PC-3 (cell line): ENCODE measurements around the gene APLP1. TPM values are rescaled to one million over a fixed set of nuclear protein-coding genes. Genes with fewer than 3 reads are reported as not detected.
"Not testable (repeated sequence)": the region's sequence is repeated elsewhere in the genome, so short reads cannot be mapped to it uniquely, and the experiment has no call there.

Experiments
- ATAC-seq: fragments of 200-7000 bp; cut with Tn5 transposase; 2 replicates; pipeline ENCODE4 v1.9.1; 2020; ENCODE audit warnings: mild to moderate bottlenecking, moderate library complexity
- BruUV-seq: library from RNA; stranded (reverse); fragments of 400-500 nt; replicated peaks from 2 replicates; lab custom pipeline; 2021; lab: Mats Ljungman, UMichigan
- CTCF ChIA-PET: fragments of 300-600 bp; sonication (Branson Sonifier 250); formaldehyde crosslinking; loops from one replicate; lab custom pipeline; 2022; ENCODE audit warnings: antibody characterized with exemption; lab: Charles Lee
- POLR2A ChIA-PET: fragments of 300-600 bp; sonication (Branson Sonifier 250); formaldehyde crosslinking; loops from one replicate; lab custom pipeline; 2022; ENCODE audit warnings: antibody characterized with exemption; ENCODE audit not compliant: unreplicated experiment; lab: Charles Lee
- DNase-seq: peaks from one replicate; pipeline ENCODE4 v3.0.0-alpha.2; 2015
- H2AFZ ChIP-seq: fragments of 300-600 bp; sonication (generic); 2 replicates; pipeline ENCODE4 v1.6.0; 2016; ENCODE audit warnings: antibody characterized with exemption, low read length
- H3F3A ChIP-seq: fragments of 300-600 bp; sonication (generic); one replicate; pipeline ENCODE4 v1.6.0; 2017; ENCODE audit warnings: antibody characterized with exemption, low read length, control low read depth, mild to moderate bottlenecking; ENCODE audit not compliant: unreplicated experiment
- H3K27ac ChIP-seq: fragments of 300-600 bp; sonication (generic); 2 replicates; pipeline ENCODE4 v1.5.1; 2016; ENCODE audit warnings: mild to moderate bottlenecking, low read length
- H3K27me3 ChIP-seq: fragments of 300-600 bp; sonication (generic); 2 replicates; pipeline ENCODE4 v1.6.1; 2016; ENCODE audit warnings: low read length, mixed read lengths
- H3K36me3 ChIP-seq: fragments of 300-600 bp; sonication (generic); 2 replicates; pipeline ENCODE4 v1.6.1; 2016; ENCODE audit warnings: low read depth, mixed run types, low read length, mixed read lengths
- H3K4me1 ChIP-seq: fragments of 300-600 bp; sonication (generic); 2 replicates; pipeline ENCODE4 v1.5.1; 2016; ENCODE audit warnings: low read length; ENCODE audit not compliant: insufficient read depth
- H3K4me2 ChIP-seq: fragments of 300-600 bp; sonication (generic); 2 replicates; pipeline ENCODE4 v1.6.0; 2016; ENCODE audit warnings: low read length
- H3K4me3 ChIP-seq: fragments of 300-600 bp; sonication (generic); 2 replicates; pipeline ENCODE4 v1.5.1; 2016; ENCODE audit warnings: mild to moderate bottlenecking, low read length, mixed read lengths
- H3K79me2 ChIP-seq: fragments of 300-600 bp; sonication (generic); 2 replicates; pipeline ENCODE4 v1.6.1; 2017; ENCODE audit warnings: low read length, mixed read lengths
- H3K9ac ChIP-seq: fragments of 300-600 bp; sonication (generic); 2 replicates; pipeline ENCODE4 v1.6.0; 2016; ENCODE audit warnings: mild to moderate bottlenecking, low read length
- H3K9me2 ChIP-seq: fragments of 300-600 bp; sonication (generic); replicated peaks from 2 replicates; pipeline ENCODE4 v1.6.1; 2016; ENCODE audit warnings: mixed run types, low read length, mixed read lengths
- H3K9me3 ChIP-seq: fragments of 300-600 bp; sonication (generic); 2 replicates; pipeline ENCODE4 v1.6.1; 2016; ENCODE audit warnings: low read length, mixed read lengths
- H4K20me1 ChIP-seq: fragments of 300-600 bp; sonication (generic); 2 replicates; pipeline ENCODE4 v1.6.1; 2016; ENCODE audit warnings: low read length, mixed read lengths
- CTCF ChIP-seq: fragments of 300-600 bp; sonication (generic); conservative IDR thresholded peaks from 2 replicates; pipeline ENCODE4 v1.5.1; 2017; ENCODE audit warnings: antibody characterized with exemption, low read depth, mild to moderate bottlenecking, low read length
- EZH2 ChIP-seq: fragments of 300-600 bp; sonication (generic); IDR thresholded peaks from one replicate; pipeline ENCODE4 v1.6.1; 2017; ENCODE audit warnings: antibody characterized with exemption, mild to moderate bottlenecking, low read length; ENCODE audit not compliant: unreplicated experiment
- EZH2phosphoT487 ChIP-seq: fragments of 300-600 bp; sonication (generic); IDR thresholded peaks from 2 replicates; pipeline ENCODE4 v1.6.1; 2018; ENCODE audit warnings: mild to moderate bottlenecking, antibody characterized with exemption, low read length, borderline replicate concordance
- intact Hi-C: fragments of 100-400 bp; cut with micrococcal nuclease; formaldehyde crosslinking; loops from 2 replicates; pipeline ENCODE4 v1.9.0; 2023
- total RNA-seq: library from RNA; depleted of rRNA; stranded (reverse); fragments of >200 nt; gene quantifications from 2 replicates; pipeline ENCODE4 v1.2.3, GENCODE V29; 2014

The APLP1 gene
- total RNA-seq, 1 experiment from 2014 or later, result 21.1 TPM

- intact Hi-C loops, result no loop called here
- no TSS peak for BruUV-seq
- Histone ChIP-seq H3K9me3 (no peaks in the 10 kb centered on the region), H3K9ac (no peak overlapping the region), H3K27ac (no peak overlapping the region), H3K4me3 (peak overlapping the region; percentile 59; the same call in 1 of the 2 replicates), H3K4me1 (peaks cover 7% of the 10 kb centered on the region; the same call in 1 of the 2 replicates), H3K79me2 (no peaks in the 10 kb centered on the region), H4K20me1 (no peaks in the 10 kb centered on the region), H2AFZ (peak overlapping the region; percentile 71), H3K36me3 (no peaks in the 10 kb centered on the region), H3K27me3 (no peaks in the 10 kb centered on the region), H3K9me2 (no peaks in the 10 kb centered on the region), H3K4me2 (peak overlapping the region; percentile 84), H3F3A (no peaks in the 10 kb centered on the region)
- peak; percentile 81 for DNase-seq
- TF ChIP-seq EZH2 (no peak), EZH2phosphoT487 (no peak), CTCF (no peak)
- ATAC-seq, result peak; percentile 83
- ChIA-PET POLR2A (no interaction called here), CTCF (no interaction called here)
These were observed 1.2 kb downstream of the APLP1 start for GRCh38 chr19:35869327-35870123.

- H3F3A ChIP-seq, H3K79me2 ChIP-seq, H3K4me1 ChIP-seq, H3K36me3 ChIP-seq, POLR2A ChIA-PET, H3K27ac ChIP-seq, BruUV-seq, H4K20me1 ChIP-seq, H3K9me3 ChIP-seq, DNase-seq, H3K9ac ChIP-seq, ATAC-seq, H3K9me2 ChIP-seq, intact Hi-C loops, H3K27me3 ChIP-seq, CTCF ChIA-PET: not testable (repeated sequence)
- Histone ChIP-seq H2AFZ (peak overlapping the region; percentile 71; the same call in 1 of the 2 replicates), H3K4me2 (peak overlapping the region; percentile 84), H3K4me3 (peak overlapping the region; percentile 49; the same call in 1 of the 2 replicates)
These were observed 1.9 kb downstream of the APLP1 start for GRCh38 chr19:35870124-35870736.

- ChIA-PET CTCF (no interaction called here), POLR2A (no interaction called here)
- H3K4me3 ChIP-seq, result no peak overlapping the region
- no peaks in the 10 kb centered on the region for H3K9me3 ChIP-seq
- no peaks in the 10 kb centered on the region for H3K36me3 ChIP-seq
- no peak for ATAC-seq
- no peak overlapping the region for H3K9ac ChIP-seq
- TF ChIP-seq CTCF, result no peak
- no peak for TF ChIP-seq EZH2phosphoT487
- no peak for TF ChIP-seq EZH2
- no peaks in the 10 kb centered on the region for H3K9me2 ChIP-seq
- intact Hi-C loops, result no loop called here
- H3K79me2 ChIP-seq, result no peaks in the 10 kb centered on the region
- no peak for DNase-seq
- H3K27me3 ChIP-seq, result no peaks in the 10 kb centered on the region
- H3K4me1 ChIP-seq, result peaks cover 7% of the 10 kb centered on the region; the same call in 1 of the 2 replicates
- no TSS peak for BruUV-seq
- H4K20me1 ChIP-seq, result no peaks in the 10 kb centered on the region
- no peak overlapping the region for H3K4me2 ChIP-seq
- no peak overlapping the region for H2AFZ ChIP-seq
- H3F3A ChIP-seq, result no peaks in the 10 kb centered on the region
- no peak overlapping the region for H3K27ac ChIP-seq
These were observed 2.4 kb downstream of the APLP1 start for GRCh38 chr19:35870798-35871197.
